Activated naive CD4-positive, alpha-beta T cell treated with anti-CD3 and anti-CD28 coated beads, Interleukin-2, amount 10 ng/mL, durations not matched to agents 7 days and 5 days (primary cell): Measurements from ENCODE around the gene GPER1.
"Not testable (repeated sequence)": the region's sequence is repeated elsewhere in the genome, so short reads cannot be mapped to it uniquely, and the experiment has no call there.

Source experiments
- CTCF ChIA-PET: fragments of 350-600 bp; sonication (Branson Sonifier 250); formaldehyde crosslinking; loops from one replicate; lab custom pipeline; 2021; ENCODE audit warnings: antibody characterized with exemption; lab: Charles Lee
- DNase-seq: peaks from one replicate; pipeline ENCODE4 v3.0.0-alpha.2; 2020
- H3K27ac Mint-ChIP-seq: one replicate; pipeline ENCODE4 v1.8.0; 2021; ENCODE audit warnings: mild to moderate bottlenecking, moderate library complexity, mixed read lengths
- H3K27me3 Mint-ChIP-seq: one replicate; pipeline ENCODE4 v1.8.0; 2021; ENCODE audit warnings: mild to moderate bottlenecking, mixed read lengths
- H3K36me3 Mint-ChIP-seq: one replicate; pipeline ENCODE4 v1.8.0; 2021; ENCODE audit warnings: mixed read lengths
- H3K4me1 Mint-ChIP-seq: one replicate; pipeline ENCODE4 v1.8.0; 2021; ENCODE audit warnings: mixed read lengths
- H3K4me3 Mint-ChIP-seq: one replicate; pipeline ENCODE4 v1.8.0; 2021; ENCODE audit warnings: mild to moderate bottlenecking, moderate library complexity, mixed read lengths
- H3K9me3 Mint-ChIP-seq: one replicate; pipeline ENCODE4 v1.8.0; 2021; ENCODE audit warnings: mixed read lengths

Gene GPER1

DNA sequence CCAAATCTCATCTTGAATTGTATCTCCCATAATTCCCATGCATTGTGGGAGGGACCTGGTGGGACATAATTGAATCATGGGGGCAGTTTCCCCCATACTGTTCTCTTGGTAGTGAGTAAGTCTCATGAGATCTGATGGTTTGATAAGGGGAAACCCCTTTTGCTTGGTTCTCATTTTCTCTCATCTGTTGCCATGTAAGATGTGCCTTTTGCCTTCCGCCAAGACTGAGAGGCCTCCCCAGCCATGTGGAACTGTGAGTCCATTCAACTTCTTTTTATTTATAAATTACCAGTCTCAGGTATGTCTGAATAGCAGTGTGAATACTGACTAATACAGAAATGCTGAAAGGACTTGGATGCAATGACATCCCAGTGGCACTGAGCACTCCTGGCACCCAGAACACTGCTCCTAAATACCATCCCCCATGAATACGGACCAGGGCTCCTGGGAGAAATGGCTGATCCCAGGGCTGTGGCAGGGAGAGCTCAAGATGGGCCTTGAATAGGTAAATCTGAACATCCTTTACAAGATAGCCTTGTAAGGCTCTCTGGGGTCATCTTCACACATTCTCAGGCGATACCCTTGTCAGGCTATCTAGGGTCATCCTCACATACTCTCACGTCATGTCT, 52.7 kb downstream of the GPER1 start:
- Mint-ChIP-seq H3K4me1 (peaks cover 16% of the 10 kb centered on the region), H3K36me3 (no peaks in the 10 kb centered on the region), H3K9me3 (no peaks in the 10 kb centered on the region), H3K4me3 (no peak overlapping the region), H3K27me3 (peaks cover 10% of the 10 kb centered on the region), H3K27ac (no peak overlapping the region)
- CTCF ChIA-PET: no interaction called here
- no peak for DNase-seq

DNA sequence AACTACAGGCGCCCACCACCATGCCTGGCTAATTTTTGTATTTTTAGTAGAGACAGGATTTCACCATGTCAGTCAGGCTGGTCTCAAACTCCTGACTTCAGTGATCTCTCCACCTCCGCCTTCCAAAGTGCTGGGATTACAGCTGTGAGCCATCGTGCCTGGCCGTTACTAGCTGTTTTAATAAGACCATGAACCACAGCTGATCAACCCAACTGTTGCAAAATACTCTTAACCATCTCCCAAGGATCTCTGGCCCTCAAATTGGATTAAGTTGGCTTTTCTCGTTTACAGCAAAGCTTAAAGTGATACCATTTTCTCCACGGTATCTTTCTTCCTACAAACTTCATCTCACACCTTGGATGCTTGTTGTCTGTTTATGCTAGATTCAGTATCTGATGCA, 53.7 kb downstream of the GPER1 start:
- CTCF ChIA-PET: interaction anchor here (0.9 to 3.8 kb wide), 2 partner anchors 29 to 149 kb away, joined by 3 to 19 read pairs; no protein-coding TSS in a partner anchor
- DNase-seq: no peak
- H3K9me3 Mint-ChIP-seq: no peaks in the 10 kb centered on the region
- H3K4me3 Mint-ChIP-seq: no peak overlapping the region
- H3K4me1 Mint-ChIP-seq: peaks cover 15% of the 10 kb centered on the region
- H3K36me3 Mint-ChIP-seq: no peaks in the 10 kb centered on the region
- peaks cover 10% of the 10 kb centered on the region for H3K27me3 Mint-ChIP-seq
- no peak overlapping the region for H3K27ac Mint-ChIP-seq

DNA sequence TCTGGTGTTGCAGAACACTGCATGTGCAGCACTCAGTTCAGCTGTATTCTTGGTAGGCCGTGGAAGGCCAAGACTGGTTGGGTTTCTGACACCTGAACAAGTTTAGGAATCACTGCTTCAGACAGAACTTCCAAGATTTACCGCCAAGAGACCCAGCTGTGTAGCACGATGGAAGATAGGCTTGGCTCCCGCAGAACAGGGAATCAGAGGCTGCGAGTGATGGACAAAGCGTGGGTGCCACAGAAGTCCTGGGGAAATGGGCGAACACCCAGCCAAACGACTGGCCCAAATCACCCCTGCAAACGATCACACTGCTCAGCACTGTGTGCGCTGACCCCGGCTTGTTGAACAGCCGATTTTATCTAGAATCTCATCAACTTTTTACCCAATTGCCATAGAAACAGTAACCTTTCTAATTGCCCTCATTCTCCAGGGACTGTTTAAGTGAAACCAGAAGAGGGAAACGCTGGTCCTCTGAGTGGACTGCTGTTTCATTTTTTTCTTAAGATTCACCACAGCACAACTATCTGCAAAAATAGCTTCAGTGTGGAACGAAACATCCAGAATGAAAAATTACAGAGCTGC, 54.2 kb downstream of the GPER1 start:
- H3K27ac Mint-ChIP-seq: no peak overlapping the region
- H3K4me1 Mint-ChIP-seq: peaks cover 10% of the 10 kb centered on the region
- H3K36me3 Mint-ChIP-seq: no peaks in the 10 kb centered on the region
- H3K4me3 Mint-ChIP-seq: no peak overlapping the region
- CTCF ChIA-PET: interaction anchor here (0.9 to 3.8 kb wide), 4 partner anchors 28 to 149 kb away, joined by 3 to 19 read pairs (median 6); no protein-coding TSS in a partner anchor
- H3K27me3 Mint-ChIP-seq: peaks cover 10% of the 10 kb centered on the region
- no peak for DNase-seq
- H3K9me3 Mint-ChIP-seq: no peaks in the 10 kb centered on the region

DNA sequence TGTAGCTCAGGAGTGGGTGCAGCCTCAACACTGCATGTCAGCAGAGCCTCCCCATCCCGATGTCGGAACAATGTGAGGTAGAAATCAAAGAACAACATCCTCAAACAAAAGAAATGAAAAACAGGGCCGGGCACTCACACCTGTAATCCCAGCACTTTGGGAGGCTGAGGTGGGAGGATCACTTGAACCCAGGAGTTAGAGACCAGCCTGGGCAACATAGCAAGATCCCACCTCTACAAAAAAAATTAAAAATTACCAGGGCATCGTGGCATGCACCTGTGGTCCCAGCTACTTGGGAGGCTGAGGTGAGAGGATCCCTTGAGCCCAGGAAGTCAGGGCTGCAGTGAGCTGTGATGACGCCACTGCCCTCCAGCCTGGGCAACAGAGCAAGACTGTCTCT, 55.1 kb downstream of the GPER1 start:
- H3K27ac Mint-ChIP-seq, H3K9me3 Mint-ChIP-seq, H3K4me3 Mint-ChIP-seq, H3K36me3 Mint-ChIP-seq, H3K4me1 Mint-ChIP-seq, DNase-seq, H3K27me3 Mint-ChIP-seq: not testable (repeated sequence)
- CTCF ChIA-PET: interaction anchor here (1.6 to 3.8 kb wide), 4 partner anchors 28 to 150 kb away, joined by 3 to 19 read pairs (median 10); no protein-coding TSS in a partner anchor
